ENCODE data around the gene CCDC197. TPM values are rescaled to one million over a fixed set of nuclear protein-coding genes. Genes with fewer than 3 reads are reported as not detected.

CCDC197 gene
- total RNA-seq, 1 donor from 2014 or later = not detected

DNA sequence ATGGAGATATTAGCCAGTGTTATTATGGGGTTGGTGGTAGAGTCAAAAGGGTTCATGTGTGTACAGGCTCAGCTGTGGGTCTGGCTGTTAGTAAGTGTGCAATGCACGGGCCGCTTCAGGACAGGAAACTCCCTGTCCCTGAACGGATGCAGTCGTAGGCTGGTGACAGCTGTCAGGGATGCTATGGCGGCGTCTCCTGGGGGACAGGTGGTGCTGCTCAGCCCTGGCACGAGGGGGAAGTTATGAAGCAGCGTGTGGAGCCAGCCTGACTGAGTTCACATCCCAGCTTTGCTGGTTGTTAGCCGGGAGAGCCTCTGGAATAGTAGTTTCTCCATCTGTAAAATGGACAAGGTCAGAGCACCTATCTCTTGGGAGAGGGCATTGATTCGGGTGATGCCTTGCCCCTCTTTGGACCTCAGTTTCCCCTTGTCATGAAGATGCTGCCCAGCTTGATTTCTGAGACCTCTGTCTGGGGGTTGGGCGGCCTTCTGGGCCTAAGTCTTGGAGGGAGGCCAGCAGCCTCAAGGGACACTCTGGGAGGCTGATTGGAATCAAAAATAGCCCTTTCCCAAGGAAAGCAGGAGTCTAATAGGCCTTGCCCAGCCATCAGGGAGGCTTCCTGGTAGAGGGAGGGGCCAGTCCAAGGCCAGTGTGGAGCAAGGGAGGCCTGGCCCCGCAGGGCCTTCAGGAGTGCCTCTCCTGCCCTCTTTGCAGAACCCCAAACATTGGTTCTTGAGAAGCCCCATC lies 27.8 kb upstream of the CCDC197 start:
- TF ChIP-seq CTCF (IDR thresholded peaks at IDR 0.05) = no peak
- no peaks in the 10 kb centered on the region for H3K36me3 ChIP-seq
- DNase-seq (no peak), ATAC-seq (no peak)
- peaks cover 22% of the 10 kb centered on the region for H3K4me1 ChIP-seq
- no peaks in the 10 kb centered on the region for H3K27me3 ChIP-seq (ENCODE audit: low read depth)
- no peak overlapping the region for H3K4me3 ChIP-seq
- intact Hi-C loops (cut with DNase I) = no loop called here
- no peaks in the 10 kb centered on the region for H3K9me3 ChIP-seq
- H3K27ac ChIP-seq = no peak overlapping the region

DNA sequence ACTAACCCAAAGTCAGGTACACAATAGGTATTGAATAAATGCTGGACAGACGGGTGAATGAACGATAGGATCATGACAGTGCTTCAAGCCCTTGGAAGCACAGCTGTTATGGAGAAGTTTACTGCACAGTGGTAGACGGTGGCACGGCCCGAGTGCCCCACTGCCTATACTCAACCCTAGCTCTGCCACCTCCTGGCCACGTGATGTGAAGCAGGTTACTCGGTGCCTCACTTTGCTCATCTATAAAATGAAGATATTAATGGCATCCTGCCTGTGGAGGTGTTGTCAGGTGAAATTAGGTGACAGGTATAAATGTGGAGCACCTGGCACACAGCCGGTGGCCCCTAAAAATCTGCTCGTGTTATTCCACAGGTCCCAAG lies 26.5 kb upstream of the CCDC197 start:
- no peaks in the 10 kb centered on the region for H3K36me3 ChIP-seq
- TF ChIP-seq CTCF (IDR thresholded peaks at IDR 0.05) = peak; percentile 31
- H3K9me3 ChIP-seq = no peaks in the 10 kb centered on the region
- no peak overlapping the region for H3K27ac ChIP-seq
- peaks cover 18% of the 10 kb centered on the region for H3K4me1 ChIP-seq
- DNase-seq (no peak), ATAC-seq (peak; percentile 73)
- intact Hi-C loops (cut with DNase I) = no loop called here
- H3K4me3 ChIP-seq = peak overlapping the region; percentile 49
- no peaks in the 10 kb centered on the region for H3K27me3 ChIP-seq (ENCODE audit: low read depth)

DNA sequence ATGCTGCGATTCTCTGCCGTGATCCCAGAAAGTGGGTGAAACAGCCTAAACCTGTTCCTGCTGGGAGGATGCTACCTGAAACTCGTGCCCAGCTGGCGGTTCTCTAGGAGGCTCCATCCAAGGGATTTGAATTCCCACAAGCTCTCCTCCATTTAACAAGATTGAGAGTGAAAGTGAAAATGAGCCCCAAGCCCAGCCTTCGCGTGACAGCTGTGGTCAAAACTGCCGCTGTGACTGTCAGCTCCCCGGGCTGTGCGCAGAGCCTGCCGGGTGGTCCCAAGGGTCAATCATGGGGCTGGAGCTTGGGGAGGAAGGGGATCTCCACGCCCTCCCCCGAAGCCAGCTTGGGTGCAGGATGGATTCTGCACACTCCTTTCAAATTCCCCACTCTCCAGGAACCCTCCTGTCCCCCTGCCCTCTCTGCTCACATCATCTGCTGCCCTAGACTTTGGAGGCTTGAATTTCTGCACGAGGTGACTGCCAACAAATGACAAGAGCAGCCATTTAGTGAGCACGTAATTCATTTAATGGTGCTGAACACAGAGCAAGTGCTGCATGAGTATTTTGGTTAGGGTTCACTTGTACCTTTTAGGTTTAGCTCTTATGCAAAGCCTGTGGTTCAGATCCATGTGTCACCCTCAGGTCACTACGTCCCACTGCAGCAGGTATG lies 26.0 kb upstream of the CCDC197 start:
- DNase-seq = peak; percentile 60
- no peak for TF ChIP-seq CTCF (IDR thresholded peaks at IDR 0.05)
- no peaks in the 10 kb centered on the region for H3K27me3 ChIP-seq (ENCODE audit: low read depth)
- H3K4me3 ChIP-seq = peak overlapping the region; percentile 49
- H3K4me1 ChIP-seq = peaks cover 13% of the 10 kb centered on the region
- ATAC-seq = peak; percentile 35 to 44
- no peak overlapping the region for H3K27ac ChIP-seq
- H3K36me3 ChIP-seq = no peaks in the 10 kb centered on the region
- intact Hi-C loops (cut with DNase I) = no loop called here
- no peaks in the 10 kb centered on the region for H3K9me3 ChIP-seq

GRCh38 chr14:93971635-93972027 lies 25.5 kb upstream of the CCDC197 start:
- Histone ChIP-seq H3K4me1 (peaks cover 9% of the 10 kb centered on the region), H3K27me3 (ENCODE audit: low read depth) (no peaks in the 10 kb centered on the region), H3K36me3 (no peaks in the 10 kb centered on the region), H3K4me3 (no peak overlapping the region), H3K27ac (no peak overlapping the region), H3K9me3 (no peaks in the 10 kb centered on the region)
- intact Hi-C loops (cut with DNase I) = no loop called here
- ATAC-seq = no peak
- TF ChIP-seq CTCF (IDR thresholded peaks at IDR 0.05) = no peak
- no peak for DNase-seq

- ATAC-seq (no peak), DNase-seq (peak; percentile 18)
- Histone ChIP-seq H3K27me3 (ENCODE audit: low read depth) (no peaks in the 10 kb centered on the region), H3K4me3 (no peak overlapping the region), H3K27ac (no peak overlapping the region), H3K36me3 (no peaks in the 10 kb centered on the region), H3K9me3 (no peaks in the 10 kb centered on the region), H3K4me1 (no peaks in the 10 kb centered on the region)
- intact Hi-C loops (cut with DNase I) = no loop called here
- no peak for TF ChIP-seq CTCF (IDR thresholded peaks at IDR 0.05)
These were observed 24.4 kb upstream of the CCDC197 start for GRCh38 chr14:93972618-93973205.

All from lower lobe of right lung (tissue), 2 donors.